ENCODE results near the gene CEP250.
"Not testable (repeated sequence)": the region's sequence is repeated elsewhere in the genome, so short reads cannot be mapped to it uniquely, and the experiment has no call there.

The CEP250 gene

GRCh38 chr20:35457539-35457938, 2.1 kb downstream of the CEP250 start:
- not testable (repeated sequence) for DNase-seq (ENCODE audit: low spot score)

DNA sequence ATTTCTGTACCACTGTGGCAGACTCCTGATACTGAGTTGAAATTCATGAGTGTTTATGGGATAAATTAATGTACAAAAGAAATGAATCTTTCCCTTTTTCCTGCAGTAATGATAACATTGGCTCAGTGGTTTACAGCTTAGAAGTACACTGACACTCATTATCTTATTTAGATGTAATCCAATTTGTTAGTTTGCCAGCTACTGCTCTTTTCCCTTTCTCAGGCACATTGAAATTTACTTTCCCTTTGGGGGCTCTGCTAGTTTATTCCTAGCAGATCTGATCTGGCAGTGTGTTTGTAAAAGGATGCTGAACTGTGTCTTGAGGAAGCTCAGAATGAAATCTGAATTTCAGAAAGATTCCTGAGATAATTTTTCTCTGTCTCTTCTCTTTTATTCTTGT, 3.0 kb downstream of the CEP250 start:
- DNase-seq (ENCODE audit: low spot score), result no peak

- peak; percentile 24 for DNase-seq (ENCODE audit: low spot score)
Observed at GRCh38 chr20:35461620-35462019, 6.2 kb downstream of the CEP250 start.

GRCh38 chr20:35462351-35462750, 7.0 kb downstream of the CEP250 start:
- peak; percentile 85 for DNase-seq (ENCODE audit: low spot score)

GRCh38 chr20:35463455-35464300, 8.3 kb downstream of the CEP250 start:
- peak; percentile 85 for DNase-seq (ENCODE audit: low spot score)

DNA sequence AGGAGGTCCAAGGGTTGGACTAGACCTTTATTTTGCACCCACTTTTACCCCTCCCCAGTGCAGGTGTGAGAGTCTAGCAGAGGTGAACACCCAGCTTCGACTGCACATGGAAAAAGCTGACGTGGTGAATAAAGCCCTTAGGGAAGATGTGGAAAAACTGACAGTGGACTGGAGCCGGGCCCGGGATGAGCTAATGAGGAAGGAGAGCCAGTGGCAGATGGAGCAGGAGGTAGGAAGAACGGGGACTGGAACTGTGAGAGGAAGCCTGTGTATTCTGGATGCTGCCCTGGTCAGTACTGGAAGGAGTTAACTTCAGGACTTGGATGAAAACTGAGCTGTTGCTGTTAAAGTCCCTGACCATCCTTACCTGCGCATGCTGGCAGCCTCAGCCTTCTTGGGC, 10.6 kb downstream of the CEP250 start:
- DNase-seq (ENCODE audit: low spot score), result no peak

DNA sequence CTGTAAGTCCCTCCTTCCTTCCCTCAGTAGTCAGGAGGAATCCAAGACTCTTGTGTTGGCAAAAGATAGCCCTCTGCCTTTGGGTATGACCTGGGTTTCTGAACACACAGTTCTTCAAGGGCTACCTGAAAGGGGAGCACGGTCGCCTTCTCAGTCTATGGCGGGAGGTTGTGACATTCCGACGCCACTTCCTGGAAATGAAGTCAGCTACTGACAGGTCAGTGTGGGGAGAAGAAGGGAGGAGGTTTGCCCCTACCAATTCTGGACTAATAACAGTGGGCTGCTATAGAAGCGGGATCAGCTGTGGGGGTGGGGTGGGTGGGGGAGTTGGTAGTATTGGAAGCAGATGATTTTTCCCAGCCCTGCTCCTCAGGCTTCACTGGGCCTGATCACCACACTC, 11.5 kb downstream of the CEP250 start:
- no peak for DNase-seq (ENCODE audit: low spot score)

- DNase-seq (ENCODE audit: low spot score), result no peak
Observed at GRCh38 chr20:35467339-35468224, 12.2 kb downstream of the CEP250 start.

DNA sequence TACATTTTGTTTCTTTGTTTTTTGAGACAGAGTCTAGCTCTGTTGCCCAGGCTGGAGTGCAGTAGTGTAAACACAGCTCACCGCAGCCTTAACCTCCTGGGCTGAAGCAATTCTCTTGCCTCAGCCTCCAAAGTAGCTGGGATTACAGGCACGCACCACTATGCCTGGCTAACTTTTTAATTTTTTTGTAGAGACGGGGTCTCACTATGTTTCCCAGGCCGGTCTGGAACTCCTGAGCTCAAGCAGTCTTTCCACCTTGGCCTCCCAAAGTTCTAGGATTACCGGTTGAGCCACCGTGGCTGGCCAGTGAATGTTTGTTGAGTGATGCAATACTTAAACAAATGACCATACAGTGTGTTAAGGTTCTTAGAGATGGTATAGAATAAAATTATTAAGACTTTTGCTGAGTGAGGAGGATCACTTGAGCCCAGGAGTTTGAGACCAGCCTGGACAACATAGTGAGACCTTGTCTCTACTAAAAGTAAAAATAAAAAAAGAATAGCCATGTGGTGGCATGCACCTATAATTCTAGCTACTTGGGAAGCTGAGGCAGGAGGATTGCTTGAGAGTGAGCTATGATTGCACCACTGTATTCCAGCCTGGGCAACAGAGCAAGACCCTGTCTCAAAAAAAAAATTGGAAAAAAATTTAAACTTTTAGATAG, 13.4 kb downstream of the CEP250 start:
- no peak for DNase-seq (ENCODE audit: low spot score)

- no peak for DNase-seq (ENCODE audit: low spot score)
Observed at GRCh38 chr20:35472209-35472608, 16.8 kb downstream of the CEP250 start.

- no peak for DNase-seq (ENCODE audit: low spot score)
Observed at GRCh38 chr20:35473684-35474083, 18.3 kb downstream of the CEP250 start.

DNA sequence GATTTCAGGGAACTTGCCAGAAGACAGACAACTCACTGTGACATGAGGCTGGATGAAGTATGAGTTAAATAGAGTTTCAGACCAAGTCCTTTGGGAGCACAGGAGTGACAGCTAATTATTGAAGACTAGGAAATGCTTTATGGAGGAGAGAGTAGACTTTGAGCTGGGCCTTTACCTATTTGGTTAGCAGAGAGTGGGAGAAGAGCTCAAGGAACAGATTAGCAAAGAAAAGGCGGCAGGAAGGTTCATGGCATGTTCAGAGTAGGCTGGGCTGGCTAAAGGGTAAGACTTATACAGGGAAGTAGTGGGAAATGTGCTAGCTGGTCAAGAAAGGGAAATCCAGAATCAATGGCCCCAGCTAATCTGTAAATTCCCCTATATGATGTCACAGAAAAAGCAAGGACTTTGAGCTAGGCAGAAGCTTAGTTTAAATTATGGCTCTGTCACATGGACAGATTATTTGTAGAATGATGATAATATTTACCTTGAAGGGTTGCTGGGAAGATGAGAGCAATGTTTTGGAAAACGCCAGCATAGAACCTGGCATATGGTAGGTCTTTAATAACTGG, 19.0 kb downstream of the CEP250 start:
- no peak for DNase-seq (ENCODE audit: low spot score)

GRCh38 chr20:35476288-35476687, 20.9 kb downstream of the CEP250 start:
- no peak for DNase-seq (ENCODE audit: low spot score)

- peak; percentile 47 for DNase-seq (ENCODE audit: low spot score)
Observed at GRCh38 chr20:35478804-35479472, 23.5 kb downstream of the CEP250 start.

GRCh38 chr20:35479798-35480197, 24.4 kb downstream of the CEP250 start:
- DNase-seq (ENCODE audit: low spot score), result no peak

DNA sequence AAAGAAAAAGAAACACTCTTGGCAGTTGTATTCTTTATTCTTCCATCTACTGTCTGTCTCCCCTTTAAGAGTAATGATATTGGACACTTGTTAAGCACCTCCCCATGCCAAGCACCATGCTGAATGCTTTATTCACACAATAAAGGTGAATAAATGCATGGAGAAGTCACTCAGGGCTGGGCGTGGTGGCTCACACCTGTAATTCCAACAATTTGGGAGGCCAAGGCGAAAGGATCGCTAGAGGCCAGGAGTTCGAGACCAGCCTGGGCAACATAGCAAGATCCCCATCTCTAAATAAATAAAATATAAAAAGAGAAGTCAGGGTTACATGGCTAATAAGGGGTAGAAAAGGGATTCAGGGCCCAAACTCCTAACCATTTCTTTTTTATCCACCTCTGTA, 32.1 kb downstream of the CEP250 start:
- DNase-seq (ENCODE audit: low spot score), result no peak

GRCh38 chr20:35489717-35490116, 34.3 kb downstream of the CEP250 start:
- DNase-seq (ENCODE audit: low spot score), result no peak

- peak; percentile 87 for DNase-seq (ENCODE audit: low spot score)
Observed at GRCh38 chr20:35490736-35491181, 35.4 kb downstream of the CEP250 start.

DNA sequence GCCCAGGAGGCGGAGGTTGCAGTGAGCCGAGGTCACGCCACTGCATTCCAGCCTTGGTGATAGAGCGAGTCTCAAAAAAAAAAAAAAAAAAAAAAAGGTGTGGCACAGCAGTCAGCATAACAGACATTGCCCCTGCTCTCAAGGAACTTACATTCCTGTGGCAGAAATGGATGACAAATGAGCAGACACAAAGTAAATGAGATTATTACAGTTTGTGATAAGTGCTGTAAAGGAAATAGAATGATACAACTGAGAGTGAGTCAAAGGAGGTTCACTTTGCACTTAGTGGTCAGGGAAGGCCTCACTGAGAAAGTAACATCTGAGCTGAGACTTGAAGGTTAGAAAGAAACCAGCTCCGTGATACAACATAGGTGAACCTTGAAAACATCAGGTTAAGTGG, 36.4 kb downstream of the CEP250 start:
- no peak for DNase-seq (ENCODE audit: low spot score)

DNA sequence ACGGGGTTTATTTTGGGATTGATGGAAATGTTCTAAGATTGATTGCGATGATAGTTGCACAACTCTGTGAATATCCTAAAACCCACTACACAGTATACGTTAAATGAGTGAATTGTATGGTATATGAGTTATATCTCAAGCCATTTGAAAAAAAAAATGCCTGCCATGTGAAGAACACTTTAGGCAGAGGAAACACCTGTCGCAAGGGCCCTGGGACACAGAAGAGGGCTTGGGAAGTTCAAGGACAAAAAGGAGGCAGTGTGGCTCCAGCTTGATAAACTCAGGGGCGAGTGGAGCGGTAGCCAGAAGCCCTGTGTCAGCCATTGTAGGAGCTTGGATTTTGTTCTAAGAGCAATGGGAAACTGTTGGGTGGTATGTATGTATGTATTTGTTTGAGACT, 37.0 kb downstream of the CEP250 start:
- no peak for DNase-seq (ENCODE audit: low spot score)

- no peak for DNase-seq (ENCODE audit: low spot score)
Observed at GRCh38 chr20:35496481-35496880, 41.1 kb downstream of the CEP250 start.

GRCh38 chr20:35497320-35497719, 41.9 kb downstream of the CEP250 start:
- no peak for DNase-seq (ENCODE audit: low spot score)

Measured in NAMALWA (cell line).